Stimulated activated CD8-positive, alpha-beta memory T cell treated with anti-CD3 and anti-CD28 coated beads, Interleukin-12 subunit alpha, Interleukin-12 subunit beta, amount 100 ng/mL, for 24 hours (primary cell): Measurements from ENCODE around the gene VEGFB.

Experiments
- DNase-seq: peaks from one replicate; pipeline ENCODE4 v3.0.0-alpha.2; 2020; ENCODE audit errors: extremely low read depth

Gene VEGFB

GRCh38 chr11:64211181-64211872 is 23.1 kb upstream of the VEGFB start:
- no peak for DNase-seq

- DNase-seq: no peak
Measured at GRCh38 chr11:64216879-64217278, 17.5 kb upstream of the VEGFB start.

GRCh38 chr11:64218628-64219353 is 15.6 kb upstream of the VEGFB start:
- DNase-seq: no peak

GRCh38 chr11:64219354-64219684 is 15.1 kb upstream of the VEGFB start:
- no peak for DNase-seq

- DNase-seq: no peak
Measured at GRCh38 chr11:64219755-64220154, 14.6 kb upstream of the VEGFB start.

GRCh38 chr11:64220271-64220670 is 14.1 kb upstream of the VEGFB start:
- no peak for DNase-seq

- no peak for DNase-seq
Measured at GRCh38 chr11:64220798-64221197, 13.6 kb upstream of the VEGFB start.

GRCh38 chr11:64222651-64223000 is 11.8 kb upstream of the VEGFB start:
- DNase-seq: no peak

GRCh38 chr11:64223001-64223651 is 11.3 kb upstream of the VEGFB start:
- DNase-seq: no peak

- DNase-seq: no peak
Measured at GRCh38 chr11:64224151-64224890, 10.1 kb upstream of the VEGFB start.

- DNase-seq: no peak
Measured at GRCh38 chr11:64224891-64225607, 9.3 kb upstream of the VEGFB start.

GRCh38 chr11:64225608-64226506 is 8.5 kb upstream of the VEGFB start, which contains the start of the genes NUDT22 and TRPT1:
Gene NUDT22, plus strand, starts transcription at chr11:64226274. Its CDS starts 379 bp downstream, at chr11:64226653.
Gene TRPT1, minus strand, starts transcription at chr11:64226186. Its CDS starts 326 bp downstream, at chr11:64225860.
- peak; percentile 87 for DNase-seq

- DNase-seq: no peak
Measured at GRCh38 chr11:64226507-64227051, 7.8 kb upstream of the VEGFB start.

GRCh38 chr11:64227405-64227956 is 6.9 kb upstream of the VEGFB start:
- no peak for DNase-seq

GRCh38 chr11:64229090-64229743 is 5.2 kb upstream of the VEGFB start:
- DNase-seq: no peak

GRCh38 chr11:64229744-64230170 is 4.6 kb upstream of the VEGFB start:
- DNase-seq: no peak

- peak; percentile 74 for DNase-seq
Measured at GRCh38 chr11:64230171-64230984, 4.0 kb upstream of the VEGFB start, which contains the start of gene DNAJC4. Gene DNAJC4, plus strand, starts transcription at chr11:64230548. Its CDS starts 307 bp downstream, at chr11:64230855.

- DNase-seq: no peak
Measured at GRCh38 chr11:64230985-64231365, 3.4 kb upstream of the VEGFB start.
